Measurements from ENCODE around the gene POU3F3. TPM values are rescaled to one million over a fixed set of nuclear protein-coding genes. Genes with fewer than 3 reads are reported as not detected.

Gene POU3F3
- total RNA-seq, 2 experiments from 2014 or later = not detected

DNA sequence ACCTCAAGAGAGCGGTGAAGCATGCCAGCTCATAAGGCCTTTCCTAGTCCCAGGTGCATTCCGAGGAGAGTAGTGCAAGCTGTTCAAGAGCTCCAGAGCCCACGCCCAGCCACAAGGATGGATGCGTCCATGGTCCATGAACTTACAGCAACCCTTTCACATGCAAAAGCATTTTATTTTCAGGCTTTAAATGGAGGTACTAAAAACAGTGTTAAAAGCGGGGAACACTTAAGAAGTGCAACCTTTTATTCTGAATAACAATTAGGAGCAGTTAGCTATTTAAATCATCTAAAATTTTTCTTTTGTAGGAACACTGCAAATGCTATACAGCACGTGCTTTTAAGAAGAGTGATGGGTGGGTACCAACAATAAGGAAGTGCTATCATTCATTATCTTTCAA is 33.8 kb downstream of the POU3F3 start:
- intact Hi-C loops (cut with DNase I, micrococcal nuclease) = no loop called here
- H3K27ac Mint-ChIP-seq = no peak overlapping the region
- peaks cover 0 to 6% of the 10 kb centered on the region in 2 experiments for H3K27me3 ChIP-seq (ENCODE audit: control insufficient read depth in 1 of 2, insufficient read depth in 2 of 2, low read length in 2 of 2)
- H3K27ac ChIP-seq (ENCODE audit: low read depth in 1 of 2, low read length in 2 of 2) = no peak overlapping the region
- ChIA-PET CTCF (no interaction called here), POLR2A (interaction anchor here (1.4 kb wide), 1 partner anchor 11 kb away, joined by 4 read pairs; no protein-coding TSS in a partner anchor)
- no peaks in the 10 kb centered on the region for H3K36me3 Mint-ChIP-seq (ENCODE audit: low read depth)
- no peak for DNase-seq
- H3K4me3 ChIP-seq (ENCODE audit: low read length) = no peak overlapping the region
- H3K9me3 Mint-ChIP-seq = no peaks in the 10 kb centered on the region
- H3K27me3 Mint-ChIP-seq = peaks cover 12% of the 10 kb centered on the region
- H3K9me3 ChIP-seq (ENCODE audit: control insufficient read depth in 1 of 2, insufficient read depth in 1 of 2, low read length in 2 of 2) = no peaks in the 10 kb centered on the region
- no peak for ATAC-seq (ENCODE audit: poor library complexity)
- no peak overlapping the region for H3K4me3 Mint-ChIP-seq
- peaks cover 8% of the 10 kb centered on the region for H3K4me1 ChIP-seq (ENCODE audit: insufficient read depth, low read length)
- peaks cover 16% of the 10 kb centered on the region for H3K4me1 Mint-ChIP-seq (ENCODE audit: low read depth)
- TF ChIP-seq CTCF (IDR thresholded peaks at IDR 0.05) = no peak
- no peaks in the 10 kb centered on the region for H3K36me3 ChIP-seq (ENCODE audit: insufficient read depth, low read length)

DNA sequence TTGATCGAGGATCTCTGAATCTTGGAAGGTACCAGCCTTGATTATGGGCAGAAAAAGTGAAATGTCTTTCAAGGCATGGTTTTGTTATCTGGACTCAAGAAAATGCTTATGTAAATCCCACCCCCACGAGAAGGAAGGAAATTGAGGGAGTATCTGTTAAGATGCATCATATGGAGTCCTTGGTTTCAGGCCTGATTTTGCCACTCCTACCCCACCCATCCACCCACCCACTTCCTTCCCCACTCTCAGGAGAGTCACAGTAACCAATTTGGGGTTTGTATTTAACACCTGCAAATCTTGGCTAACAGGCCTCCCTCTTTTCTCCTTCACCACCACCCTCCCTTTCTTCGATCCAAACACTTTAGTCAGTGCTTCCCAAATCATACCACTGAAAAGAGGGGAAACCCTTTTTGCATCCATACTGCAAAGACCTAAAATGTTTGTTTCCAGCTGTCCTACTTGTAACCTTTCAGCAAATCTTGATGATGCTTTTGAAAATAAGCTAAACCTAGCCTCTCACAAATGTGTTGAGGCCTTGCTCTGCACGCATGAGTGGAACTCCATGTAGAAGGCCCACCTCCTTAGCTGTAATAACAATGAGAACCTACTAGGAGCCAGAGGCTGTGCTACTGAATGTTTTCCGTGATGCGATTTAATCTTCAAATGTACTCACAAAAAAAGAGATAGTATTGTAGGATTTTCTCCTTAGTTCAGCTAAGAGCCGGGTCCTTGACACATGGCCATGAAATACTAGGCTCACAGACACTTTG is 34.8 kb downstream of the POU3F3 start:
- H3K27me3 ChIP-seq (ENCODE audit: control insufficient read depth in 1 of 2, insufficient read depth in 2 of 2, low read length in 2 of 2) = peaks cover 0 to 2% of the 10 kb centered on the region in 2 experiments
- peaks cover 8% of the 10 kb centered on the region for H3K4me1 ChIP-seq (ENCODE audit: insufficient read depth, low read length)
- no peaks in the 10 kb centered on the region for H3K9me3 ChIP-seq (ENCODE audit: control insufficient read depth in 1 of 2, insufficient read depth in 1 of 2, low read length in 2 of 2)
- Mint-ChIP-seq H3K36me3 (ENCODE audit: low read depth) (no peaks in the 10 kb centered on the region), H3K9me3 (no peaks in the 10 kb centered on the region), H3K4me3 (peak overlapping the region; percentile 13), H3K27me3 (peaks cover 5% of the 10 kb centered on the region), H3K4me1 (ENCODE audit: low read depth) (peaks cover 16% of the 10 kb centered on the region), H3K27ac (no peak overlapping the region)
- TF ChIP-seq CTCF (IDR thresholded peaks at IDR 0.05) = no peak
- H3K36me3 ChIP-seq (ENCODE audit: insufficient read depth, low read length) = no peaks in the 10 kb centered on the region
- ChIA-PET POLR2A (interaction anchor here (1.4 kb wide), 1 partner anchor 12 kb away, joined by 4 read pairs; no protein-coding TSS in a partner anchor), CTCF (no interaction called here)
- ATAC-seq (ENCODE audit: poor library complexity) (no peak), DNase-seq (no peak)
- H3K27ac ChIP-seq (ENCODE audit: low read depth in 1 of 2, low read length in 2 of 2) = no peak overlapping the region
- H3K4me3 ChIP-seq (ENCODE audit: low read length) = no peak overlapping the region
- intact Hi-C loops (cut with DNase I, micrococcal nuclease) = no loop called here

DNA sequence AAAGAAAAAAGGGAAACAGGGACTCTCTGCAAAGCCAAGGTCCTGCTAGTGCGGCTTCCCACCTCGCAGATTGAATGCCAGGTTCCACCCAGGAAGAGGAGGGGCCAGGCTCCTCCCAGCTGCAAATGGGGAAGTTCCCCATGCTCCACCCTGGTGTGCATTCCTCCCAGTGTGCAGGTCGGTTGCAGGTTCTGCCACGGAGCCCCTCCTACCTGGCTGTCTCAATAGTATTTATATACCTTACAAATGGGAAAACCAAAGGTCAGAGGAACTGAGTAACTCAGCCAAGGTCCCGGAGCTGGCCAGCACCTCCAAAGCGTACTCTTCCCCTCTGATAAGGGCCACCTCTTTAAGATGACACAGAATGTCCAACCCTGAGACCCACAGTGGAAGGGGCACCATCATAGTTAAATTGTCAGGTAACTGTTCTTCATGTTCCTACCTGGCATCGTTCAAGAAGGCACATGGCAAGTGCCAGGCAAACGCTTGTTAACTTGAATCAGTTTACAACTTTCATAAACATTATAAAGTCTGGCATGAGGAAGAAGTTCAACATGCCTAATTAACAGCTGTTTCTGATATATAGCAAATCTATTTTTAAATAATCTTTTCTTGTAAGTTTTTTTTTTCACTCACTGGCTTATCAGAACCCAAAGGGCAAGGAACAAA is 35.5 kb downstream of the POU3F3 start:
- no peak for TF ChIP-seq CTCF (IDR thresholded peaks at IDR 0.05)
- Histone ChIP-seq H3K4me3 (ENCODE audit: low read length) (no peak overlapping the region), H3K4me1 (ENCODE audit: insufficient read depth, low read length) (peaks cover 8% of the 10 kb centered on the region), H3K36me3 (ENCODE audit: insufficient read depth, low read length) (no peaks in the 10 kb centered on the region), H3K27ac (ENCODE audit: low read depth in 1 of 2, low read length in 2 of 2) (no peak overlapping the region), H3K27me3 (ENCODE audit: control insufficient read depth in 1 of 2, insufficient read depth in 2 of 2, low read length in 2 of 2) (peaks cover 0 to under 1% of the 10 kb centered on the region in 2 experiments), H3K9me3 (ENCODE audit: control insufficient read depth in 1 of 2, insufficient read depth in 1 of 2, low read length in 2 of 2) (no peaks in the 10 kb centered on the region)
- DNase-seq (peak in 3 of 14 experiments; percentile 3 to 21 (median 19)), ATAC-seq (ENCODE audit: poor library complexity) (no peak)
- Mint-ChIP-seq H3K9me3 (no peaks in the 10 kb centered on the region), H3K27ac (no peak overlapping the region), H3K27me3 (peaks cover 6% of the 10 kb centered on the region), H3K4me3 (no peak overlapping the region), H3K4me1 (ENCODE audit: low read depth) (peaks cover 16% of the 10 kb centered on the region), H3K36me3 (ENCODE audit: low read depth) (no peaks in the 10 kb centered on the region)
- intact Hi-C loops (cut with DNase I, micrococcal nuclease) = no loop called here
- ChIA-PET CTCF (interaction anchor here (0.6 kb wide), 1 partner anchor 76 kb away, joined by 5 read pairs; no protein-coding TSS in a partner anchor), POLR2A (no interaction called here)
